Activated gamma-delta T cell treated with Interleukin-2 at 50 U/mL for 16 hours (primary cell): Measurements from ENCODE around the gene ZSCAN23.
"Not testable (repeated sequence)": the region's sequence is repeated elsewhere in the genome, so short reads cannot be mapped to it uniquely, and the experiment has no call there.

Source experiments
- DNase-seq: peaks from one replicate; pipeline ENCODE4 v3.0.0-alpha.2; 2020

The ZSCAN23 gene

DNA sequence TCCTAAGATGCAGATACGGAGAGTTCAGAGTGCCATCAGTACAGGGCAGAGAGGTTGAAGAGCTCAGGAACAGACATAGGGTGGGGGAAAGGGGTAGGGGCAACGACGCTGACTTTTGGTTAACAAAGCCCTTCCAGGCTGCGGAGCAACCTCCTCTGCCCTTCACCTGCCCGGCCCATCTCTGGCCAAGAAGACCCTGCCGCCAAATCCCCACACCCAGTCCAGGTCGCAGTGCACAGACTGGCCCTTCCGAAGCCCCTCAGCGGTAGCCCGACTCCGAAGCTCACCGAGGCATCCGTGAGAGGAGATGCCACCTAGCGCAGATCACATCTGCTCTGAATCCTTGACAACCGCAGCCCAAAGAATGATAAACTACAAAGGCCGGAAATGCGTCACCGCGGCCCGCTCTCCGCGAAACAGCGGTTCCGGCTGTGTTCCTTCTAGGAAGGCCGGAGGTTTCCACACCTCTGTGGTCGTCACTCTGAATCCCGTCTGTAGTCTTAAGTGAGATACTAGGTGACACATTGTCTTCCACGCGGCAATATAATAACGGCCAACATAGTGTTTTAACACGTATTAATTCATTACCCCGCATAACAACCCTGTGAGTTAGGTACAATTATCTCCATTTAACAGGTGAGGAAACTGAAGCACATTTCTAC is at the start of gene ZSCAN23:
Gene ZSCAN23 (minus strand): TSS at position 380 of the 662 bp plus-strand sequence. CDS start 7,225 bp downstream, outside the sequence.
- DNase-seq: peak; percentile 72

DNA sequence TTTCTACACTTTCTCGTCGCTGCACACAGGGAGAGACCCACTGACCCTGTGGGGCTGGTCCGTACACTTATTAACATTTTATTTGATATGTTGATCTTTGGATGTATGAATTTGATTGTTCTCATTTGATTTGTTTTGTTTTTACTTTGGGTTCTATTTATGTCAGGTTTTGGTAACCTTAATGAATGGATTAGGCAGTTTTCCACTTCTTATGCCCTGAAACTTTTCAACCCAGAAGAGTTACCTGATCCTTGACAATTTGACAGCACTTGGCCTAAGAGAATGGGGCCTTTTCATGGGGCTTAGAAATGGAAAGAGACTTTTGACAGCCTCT is 48.7 kb upstream of the ZSCAN23 start:
- no peak for DNase-seq

DNA sequence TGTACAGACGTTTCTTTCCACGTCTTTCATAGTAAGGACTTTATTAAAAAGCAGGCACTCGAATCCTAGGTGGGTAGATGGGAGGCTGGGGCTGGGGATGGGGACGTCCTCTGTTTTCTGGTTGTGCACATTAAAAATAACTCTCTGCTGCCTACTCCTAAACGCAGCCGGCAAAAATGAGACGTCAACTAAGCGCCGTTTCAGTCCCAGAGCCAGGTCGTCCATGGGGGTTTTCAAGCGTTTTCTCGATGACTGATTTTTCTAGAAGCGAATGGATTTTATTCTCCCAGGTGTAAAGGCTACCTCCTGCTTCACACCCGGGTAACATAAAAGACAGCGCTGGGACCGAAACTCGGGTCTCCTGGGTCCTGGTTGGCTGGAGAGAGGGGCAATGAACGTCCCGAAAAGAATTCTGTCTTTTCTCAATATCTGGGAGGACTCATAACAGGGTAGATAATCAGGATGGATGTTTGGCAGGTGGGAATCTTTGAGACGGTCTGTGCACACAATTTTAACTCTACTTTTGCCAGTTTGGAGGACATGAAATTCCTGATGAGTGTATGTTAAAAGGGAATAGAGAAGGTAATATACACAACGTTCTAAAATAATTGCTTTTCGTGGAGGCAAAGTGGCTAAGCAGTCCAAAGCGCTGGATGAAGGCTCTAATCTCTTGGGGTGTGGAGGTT is 47.1 kb upstream of the ZSCAN23 start:
- no peak for DNase-seq

- no peak for DNase-seq
Measured at GRCh38 chr6:28489366-28490204, 46.3 kb upstream of the ZSCAN23 start.

GRCh38 chr6:28488916-28489365 is 45.6 kb upstream of the ZSCAN23 start:
- DNase-seq: no peak

DNA sequence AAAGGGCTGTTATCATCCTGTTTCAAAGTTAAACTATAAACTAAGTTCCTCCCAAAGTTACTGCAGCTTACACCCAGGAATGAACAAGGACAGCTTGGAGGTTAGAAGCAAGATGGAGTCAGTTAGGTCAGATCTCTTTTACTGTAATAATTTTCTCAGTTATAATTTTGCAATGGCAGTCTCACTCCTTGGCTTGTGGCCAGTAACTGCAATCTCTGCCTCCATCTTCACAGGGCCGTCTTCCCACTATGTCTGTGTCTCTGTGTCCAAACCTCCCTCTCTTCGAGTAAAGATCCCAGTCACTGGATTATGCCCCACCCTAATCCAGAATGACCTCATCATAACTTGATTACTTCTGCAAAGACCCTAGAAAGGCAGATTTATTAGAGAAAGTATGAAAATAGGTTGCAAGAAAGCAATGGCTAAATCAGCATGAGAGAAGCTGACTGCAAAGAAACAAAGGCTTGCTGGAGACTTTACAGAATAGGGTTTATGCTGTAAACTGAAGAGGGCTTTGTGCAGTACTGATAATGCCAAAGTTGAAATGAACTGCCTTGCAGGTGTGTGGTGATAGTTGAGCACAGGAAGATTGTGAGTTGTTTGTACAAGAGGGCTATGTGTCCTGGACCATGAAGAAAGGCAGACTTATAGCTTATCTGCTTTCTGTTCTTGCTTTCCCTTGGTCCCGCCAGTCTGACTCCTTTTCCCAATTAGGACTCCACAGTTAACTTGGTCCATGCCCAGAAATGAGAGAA is 43.9 kb upstream of the ZSCAN23 start:
- no peak for DNase-seq

- no peak for DNase-seq
Measured at GRCh38 chr6:28486533-28486932, 43.2 kb upstream of the ZSCAN23 start.

DNA sequence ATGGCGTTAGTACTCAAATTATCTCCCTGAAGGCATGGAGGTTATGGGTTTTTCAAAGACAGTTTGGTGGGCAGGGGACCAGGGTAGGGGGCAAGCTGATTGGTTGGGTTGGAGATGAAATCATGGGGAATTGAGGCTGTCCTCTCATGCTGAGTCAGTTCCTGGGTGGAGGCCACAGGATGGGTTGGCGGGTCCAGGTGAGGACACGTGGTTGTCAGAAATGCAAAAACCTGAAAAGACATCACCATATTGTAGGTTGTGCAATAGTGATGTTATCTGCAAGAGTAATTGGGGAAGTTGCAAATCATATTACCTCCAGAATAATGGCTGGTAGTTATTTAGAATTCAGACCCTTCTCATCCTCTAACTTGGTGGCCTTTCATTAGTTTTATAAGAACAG is 42.2 kb upstream of the ZSCAN23 start:
- DNase-seq: no peak

GRCh38 chr6:28480253-28480932 is 37.1 kb upstream of the ZSCAN23 start:
- no peak for DNase-seq

GRCh38 chr6:28478518-28478917 is 35.2 kb upstream of the ZSCAN23 start:
- no peak for DNase-seq

DNA sequence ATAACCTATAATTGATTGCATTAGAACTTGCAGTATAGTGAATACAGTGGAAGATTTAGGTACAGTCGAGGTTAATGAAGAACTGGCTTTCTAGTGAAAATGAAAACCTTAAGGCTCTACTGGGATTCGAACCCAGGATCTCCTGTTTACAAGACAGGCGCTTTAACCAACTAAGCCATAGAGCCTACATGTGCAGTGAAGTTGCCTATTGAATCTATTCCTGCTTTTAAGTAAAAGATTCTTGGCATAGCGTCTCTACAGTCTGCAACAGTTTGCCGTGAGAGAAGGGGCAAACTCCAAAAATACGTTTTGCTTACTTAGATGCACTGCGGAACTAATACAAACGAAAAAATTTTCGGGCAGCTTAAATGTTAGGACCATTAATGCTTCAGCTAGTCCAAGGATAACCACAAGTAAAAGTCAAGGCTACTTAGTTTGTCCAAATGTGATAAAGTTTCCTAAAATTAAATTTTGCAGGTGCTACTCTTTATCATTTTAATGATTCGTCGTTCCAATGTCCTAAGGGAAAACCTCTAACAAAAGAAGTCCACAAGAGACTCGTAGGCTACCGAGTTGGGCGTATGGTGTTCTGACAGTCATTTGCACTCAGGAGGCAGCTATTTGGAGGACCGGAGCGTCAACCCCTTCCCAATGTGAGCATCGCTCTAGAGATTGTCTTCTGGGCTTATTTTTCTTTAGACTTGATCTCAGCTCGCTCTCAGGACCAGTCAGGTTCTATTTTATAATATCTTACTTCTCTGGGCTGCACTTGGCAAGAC is 31.3 kb upstream of the ZSCAN23 start:
- no peak for DNase-seq

- DNase-seq: not testable (repeated sequence)
Measured at GRCh38 chr6:28469153-28469745, 26.0 kb upstream of the ZSCAN23 start.

DNA sequence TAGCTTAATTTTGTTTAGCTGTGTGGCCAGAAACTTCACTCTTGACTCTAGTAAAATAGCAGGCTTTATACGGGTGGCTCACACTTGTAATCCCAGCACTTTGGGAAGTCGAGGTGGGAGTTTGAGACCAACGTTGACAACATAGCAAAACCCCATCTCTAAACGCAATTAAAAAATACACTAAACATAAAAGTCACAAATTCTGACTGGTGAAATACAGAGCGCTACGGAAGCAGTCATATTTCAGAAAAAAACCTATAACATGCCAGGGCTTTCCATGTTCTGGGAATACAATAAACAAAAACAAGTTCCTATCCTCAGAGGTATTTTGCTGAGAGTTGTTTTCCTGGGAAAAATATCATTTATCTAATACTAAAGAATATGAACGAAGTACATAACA is 24.8 kb upstream of the ZSCAN23 start:
- no peak for DNase-seq

- DNase-seq: no peak
Measured at GRCh38 chr6:28462401-28462800, 19.1 kb upstream of the ZSCAN23 start.

DNA sequence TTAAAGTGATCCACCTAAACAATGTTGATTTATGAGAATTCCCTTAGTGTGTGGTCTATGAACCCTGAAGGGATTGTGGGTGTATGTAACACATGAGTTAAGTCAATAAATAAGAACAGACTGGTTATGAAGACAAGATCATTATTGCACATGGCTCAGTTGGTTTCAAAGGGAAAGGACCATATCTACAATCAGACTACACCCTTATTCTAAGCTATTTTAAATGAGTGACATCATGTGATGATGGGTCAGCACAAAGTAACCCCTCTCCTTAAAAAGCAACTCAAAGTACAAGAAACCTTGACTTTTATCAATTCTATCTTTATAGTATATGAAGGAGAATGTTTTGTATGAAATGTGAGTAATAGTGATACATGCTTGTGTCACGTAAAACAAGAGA is 15.3 kb upstream of the ZSCAN23 start:
- no peak for DNase-seq

DNA sequence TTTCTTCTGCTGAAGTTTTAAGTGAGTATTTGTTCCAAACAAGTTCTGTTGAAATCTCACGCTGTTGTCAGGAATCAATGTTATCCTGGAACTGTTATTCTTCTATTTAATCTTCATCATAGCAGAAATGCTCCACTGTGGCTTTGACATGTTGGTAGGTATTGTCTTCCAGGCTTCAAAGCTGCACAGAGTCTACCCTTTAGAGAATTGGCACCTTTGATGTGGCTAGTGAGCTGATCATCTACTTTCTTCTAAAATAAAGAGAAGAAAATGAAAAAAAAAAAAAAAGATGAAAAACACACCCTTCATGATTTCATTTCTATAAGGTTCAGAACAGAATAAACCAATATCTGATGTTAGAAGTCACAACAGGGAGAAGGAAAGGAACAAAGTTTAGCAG is 5.8 kb upstream of the ZSCAN23 start:
- DNase-seq: no peak

GRCh38 chr6:28447512-28447906 is 4.2 kb upstream of the ZSCAN23 start:
- not testable (repeated sequence) for DNase-seq

DNA sequence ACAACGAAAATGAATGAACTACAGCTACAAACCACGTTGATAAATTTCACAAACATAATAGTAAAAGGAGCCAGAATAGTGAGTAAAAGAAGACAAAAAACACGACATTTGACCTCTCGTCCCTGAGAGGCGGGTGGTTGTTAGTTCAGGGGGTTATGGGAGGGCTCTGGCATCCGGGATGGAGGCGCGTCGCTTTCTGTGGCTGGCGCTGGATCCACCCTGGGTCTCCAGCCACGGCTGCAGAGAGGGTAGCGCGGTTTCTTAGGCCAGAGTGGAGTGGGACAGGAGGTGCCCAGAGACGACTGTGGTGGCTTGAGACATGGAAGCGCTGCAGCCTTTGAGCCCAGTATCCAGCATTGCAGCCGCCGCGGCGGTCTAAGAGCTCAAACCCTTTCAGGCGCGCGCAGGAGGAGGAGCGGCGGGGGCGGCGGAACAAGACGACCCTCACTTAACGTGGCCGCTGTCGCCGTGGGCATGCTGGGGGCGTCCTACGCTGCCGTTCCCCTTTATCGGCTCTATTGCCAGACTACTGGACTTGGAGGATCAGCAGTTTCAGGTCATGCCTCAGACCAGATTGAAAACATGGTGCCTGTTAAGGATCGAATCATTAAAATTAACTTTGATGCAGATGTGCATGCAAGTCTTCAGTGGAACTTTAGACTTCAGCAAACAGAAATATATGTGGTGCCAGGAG is 3.7 kb upstream of the ZSCAN23 start:
- DNase-seq: no peak

DNA sequence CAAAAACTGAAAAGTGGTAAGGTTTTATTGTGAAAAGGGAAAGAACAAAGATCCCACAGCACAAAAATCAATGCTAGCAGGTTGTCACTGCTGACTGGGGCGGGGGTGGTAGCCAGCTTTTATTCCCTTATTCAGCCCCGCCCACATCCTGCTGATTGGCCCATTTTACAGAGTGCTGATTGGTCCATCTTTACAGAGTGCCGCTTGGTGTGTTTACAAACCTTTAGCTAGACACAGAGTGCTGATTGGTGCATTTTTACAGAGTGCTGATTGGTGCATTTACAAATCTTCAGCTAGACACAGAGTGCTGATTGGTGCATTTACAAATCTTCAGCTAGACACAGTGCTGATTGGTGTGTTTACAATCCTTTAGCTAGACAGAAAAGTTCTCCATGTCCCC is 1.5 kb upstream of the ZSCAN23 start:
- DNase-seq: not testable (repeated sequence)

DNA sequence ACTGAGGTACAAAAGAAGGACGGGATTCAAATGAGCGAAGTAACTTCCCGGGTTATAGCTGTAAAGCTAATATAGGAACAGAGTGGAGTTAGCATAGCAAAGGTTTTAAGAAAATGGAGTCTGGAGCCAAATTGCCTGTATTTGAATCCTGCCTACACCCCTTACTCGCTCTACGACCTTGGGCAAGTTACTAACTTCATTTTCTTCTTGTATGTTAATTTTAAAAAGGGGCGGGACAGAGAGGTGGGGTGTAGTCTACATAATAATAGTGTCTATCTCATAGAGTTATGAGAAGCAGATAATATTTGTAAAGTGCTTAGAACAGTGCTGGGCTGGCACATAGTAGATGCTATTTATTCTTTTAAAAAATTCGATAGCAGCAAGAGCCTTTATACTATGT is 705 bp downstream of the ZSCAN23 start:
- no peak for DNase-seq

GRCh38 chr6:28436404-28436803 is 6.9 kb downstream of the ZSCAN23 start:
- no peak for DNase-seq
